ENCODE data around the gene CD300H.

- TF ChIP-seq CTCF (conservative IDR thresholded peaks at IDR 0.05 in 1 of 2, IDR thresholded peaks at IDR 0.05 in 1 of 2; ENCODE audit: extremely low read depth in 1 of 2, insufficient read depth in 1 of 2, low read depth in 1 of 2, low read length in 2 of 2) (no peak), EZH2 (IDR thresholded peaks at IDR 0.05; ENCODE audit: borderline replicate concordance, low read length) (no peak)
Observed at GRCh38 chr17:74526681-74527080, 40.6 kb downstream of the CD300H start.

Data from mammary epithelial cell (primary cell).